ENCODE data around the gene MARK1.
"Not testable (repeated sequence)": the region's sequence is repeated elsewhere in the genome, so short reads cannot be mapped to it uniquely, and the experiment has no call there.

Gene MARK1

GRCh38 chr1:220572416-220572815 is 44.5 kb downstream of the MARK1 start:
- no peaks in the 10 kb centered on the region for H3K4me1 ChIP-seq (ENCODE audit: control insufficient read depth, insufficient read depth, low read length)
- H3K9ac ChIP-seq (ENCODE audit: low read length in 2 of 2): no peak overlapping the region
- no peaks in the 10 kb centered on the region for H3K27me3 ChIP-seq (ENCODE audit: control insufficient read depth in 1 of 2, insufficient read depth in 2 of 2, low read length in 2 of 2)
- no peak overlapping the region for H3K4me3 ChIP-seq (ENCODE audit: low read length in 2 of 2)
- H3K36me3 ChIP-seq (ENCODE audit: control insufficient read depth in 2 of 2, insufficient read depth in 2 of 2, low read length in 2 of 2): no peaks in the 10 kb centered on the region
- H3K9me3 ChIP-seq (ENCODE audit: control insufficient read depth in 2 of 2, low read length in 2 of 2): peaks cover 0 to 6% of the 10 kb centered on the region in 2 donors
- H3K27ac ChIP-seq (ENCODE audit: low read length): no peak overlapping the region

GRCh38 chr1:220573836-220574235 is 45.9 kb downstream of the MARK1 start:
- Histone ChIP-seq H3K27ac (ENCODE audit: low read length) (no peak overlapping the region), H3K4me1 (ENCODE audit: control insufficient read depth, insufficient read depth, low read length) (no peaks in the 10 kb centered on the region), H3K9ac (ENCODE audit: low read length in 2 of 2) (no peak overlapping the region), H3K4me3 (ENCODE audit: low read length in 2 of 2) (no peak overlapping the region), H3K27me3 (ENCODE audit: control insufficient read depth in 1 of 2, insufficient read depth in 2 of 2, low read length in 2 of 2) (no peaks in the 10 kb centered on the region), H3K36me3 (ENCODE audit: control insufficient read depth in 2 of 2, insufficient read depth in 2 of 2, low read length in 2 of 2) (no peaks in the 10 kb centered on the region), H3K9me3 (ENCODE audit: control insufficient read depth in 2 of 2, low read length in 2 of 2) (peaks cover 0 to 6% of the 10 kb centered on the region in 2 donors)

DNA sequence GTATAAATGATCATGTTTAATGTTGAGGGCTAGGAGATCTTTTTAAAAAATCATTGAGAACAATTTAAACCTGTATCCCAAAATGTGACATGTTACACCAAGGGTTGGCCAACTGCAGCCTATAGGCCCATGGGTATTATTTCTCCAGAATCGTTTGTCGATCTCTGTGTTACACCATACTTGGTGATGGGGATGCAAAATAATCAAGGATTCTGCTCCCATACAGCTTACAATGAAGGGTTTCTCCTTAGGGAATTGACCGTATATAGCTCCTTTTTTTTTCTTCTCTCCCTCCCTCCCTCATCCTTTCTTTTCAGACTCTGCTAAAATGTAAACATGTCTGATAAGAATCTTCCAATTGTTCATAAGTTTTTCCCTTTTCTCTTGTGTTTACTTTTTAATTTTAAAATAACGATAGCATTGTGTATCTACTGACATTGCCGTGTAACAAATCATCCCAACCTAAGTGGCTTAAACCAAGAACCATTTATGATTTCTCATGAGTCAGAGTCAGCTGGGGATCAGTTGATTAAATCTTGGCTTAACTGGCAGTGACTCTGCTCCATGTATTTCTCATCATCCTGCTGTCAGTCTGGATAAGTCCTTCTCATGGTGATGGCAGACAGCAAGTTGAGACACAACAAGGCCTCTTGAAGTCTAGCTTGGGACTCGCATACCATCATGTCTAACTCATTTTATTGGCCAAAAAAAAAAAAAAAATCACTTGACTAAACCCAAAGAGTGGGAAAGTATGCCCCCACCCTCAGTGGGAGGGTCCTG is 48.0 kb downstream of the MARK1 start:
- no peaks in the 10 kb centered on the region for H3K36me3 ChIP-seq (ENCODE audit: control insufficient read depth in 2 of 2, insufficient read depth in 2 of 2, low read length in 2 of 2)
- no peak overlapping the region for H3K9ac ChIP-seq (ENCODE audit: low read length in 2 of 2)
- no peaks in the 10 kb centered on the region for H3K27me3 ChIP-seq (ENCODE audit: control insufficient read depth in 1 of 2, insufficient read depth in 2 of 2, low read length in 2 of 2)
- no peak overlapping the region for H3K27ac ChIP-seq (ENCODE audit: low read length)
- no peaks in the 10 kb centered on the region for H3K4me1 ChIP-seq (ENCODE audit: control insufficient read depth, insufficient read depth, low read length)
- H3K4me3 ChIP-seq (ENCODE audit: low read length in 2 of 2): no peak overlapping the region
- peaks cover 0 to 6% of the 10 kb centered on the region in 2 donors for H3K9me3 ChIP-seq (ENCODE audit: control insufficient read depth in 2 of 2, low read length in 2 of 2)

- Histone ChIP-seq H3K36me3 (ENCODE audit: control insufficient read depth in 2 of 2, insufficient read depth in 2 of 2, low read length in 2 of 2) (no peaks in the 10 kb centered on the region), H3K4me1 (ENCODE audit: control insufficient read depth, insufficient read depth, low read length) (no peaks in the 10 kb centered on the region), H3K27me3 (ENCODE audit: control insufficient read depth in 1 of 2, insufficient read depth in 2 of 2, low read length in 2 of 2) (no peaks in the 10 kb centered on the region), H3K4me3 (ENCODE audit: low read length in 2 of 2) (no peak overlapping the region), H3K27ac (ENCODE audit: low read length) (no peak overlapping the region), H3K9me3 (ENCODE audit: control insufficient read depth in 2 of 2, low read length in 2 of 2) (peaks cover 0 to 6% of the 10 kb centered on the region in 2 donors), H3K9ac (ENCODE audit: low read length in 2 of 2) (no peak overlapping the region)
Observed at GRCh38 chr1:220577926-220578325, 50.0 kb downstream of the MARK1 start.

- Histone ChIP-seq H3K4me3 (ENCODE audit: low read length in 2 of 2) (no peak overlapping the region), H3K4me1 (ENCODE audit: control insufficient read depth, insufficient read depth, low read length) (no peaks in the 10 kb centered on the region), H3K27me3 (ENCODE audit: control insufficient read depth in 1 of 2, insufficient read depth in 2 of 2, low read length in 2 of 2) (no peaks in the 10 kb centered on the region), H3K27ac (ENCODE audit: low read length) (no peak overlapping the region), H3K36me3 (ENCODE audit: control insufficient read depth in 2 of 2, insufficient read depth in 2 of 2, low read length in 2 of 2) (no peaks in the 10 kb centered on the region), H3K9me3 (ENCODE audit: control insufficient read depth in 2 of 2, low read length in 2 of 2) (peaks cover 0 to 2% of the 10 kb centered on the region in 2 donors), H3K9ac (ENCODE audit: low read length in 2 of 2) (no peak overlapping the region)
Observed at GRCh38 chr1:220579317-220579716, 51.4 kb downstream of the MARK1 start.

DNA sequence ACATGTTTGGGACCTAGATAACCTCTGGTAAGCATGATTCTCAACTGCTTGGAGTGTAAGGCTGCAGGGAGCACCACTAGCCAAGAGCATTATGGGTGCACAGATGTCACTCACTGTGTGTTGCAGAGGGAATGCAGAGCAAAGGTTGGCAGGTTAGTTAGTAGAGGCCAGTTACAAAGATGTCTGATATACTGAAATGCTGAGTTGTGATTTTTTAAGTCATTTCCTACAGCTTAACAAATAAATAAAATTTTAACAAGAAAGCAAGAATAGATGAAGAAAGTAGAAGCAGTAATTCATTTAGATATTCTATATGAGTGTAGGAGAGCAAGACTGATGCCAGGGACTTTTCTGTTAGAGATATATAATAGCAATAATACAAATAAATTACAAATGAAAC is 64.8 kb downstream of the MARK1 start:
- H3K4me1 ChIP-seq (ENCODE audit: control insufficient read depth, insufficient read depth, low read length): no peaks in the 10 kb centered on the region
- H3K27ac ChIP-seq (ENCODE audit: low read length): no peak overlapping the region
- no peak overlapping the region for H3K9ac ChIP-seq (ENCODE audit: low read length in 2 of 2)
- no peaks in the 10 kb centered on the region for H3K9me3 ChIP-seq (ENCODE audit: control insufficient read depth in 2 of 2, low read length in 2 of 2)
- H3K27me3 ChIP-seq (ENCODE audit: control insufficient read depth in 1 of 2, insufficient read depth in 2 of 2, low read length in 2 of 2): no peaks in the 10 kb centered on the region
- H3K36me3 ChIP-seq (ENCODE audit: control insufficient read depth in 2 of 2, insufficient read depth in 2 of 2, low read length in 2 of 2): peaks cover 0 to 3% of the 10 kb centered on the region in 2 donors
- H3K4me3 ChIP-seq (ENCODE audit: low read length in 2 of 2): no peak overlapping the region

DNA sequence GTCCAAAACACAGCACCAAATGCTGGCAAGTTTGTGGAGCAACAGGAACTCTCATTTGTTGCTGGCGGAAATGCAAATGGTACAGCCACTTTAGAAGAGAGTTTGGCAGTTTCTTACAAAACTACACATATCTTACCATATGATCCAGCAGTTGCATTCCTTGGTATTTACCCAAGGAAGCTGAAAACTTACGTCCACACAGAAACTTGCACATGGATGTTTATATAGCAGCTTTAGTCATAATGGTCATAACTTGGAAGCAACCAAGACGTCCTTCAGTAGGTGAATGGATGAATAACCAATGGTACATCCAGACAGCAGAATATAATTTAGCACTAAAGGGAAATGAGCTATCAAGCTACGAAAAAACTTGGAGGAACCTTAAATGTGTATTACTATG is 66.4 kb downstream of the MARK1 start:
- Histone ChIP-seq H3K9ac (ENCODE audit: low read length in 2 of 2) (no peak overlapping the region), H3K9me3 (ENCODE audit: control insufficient read depth in 2 of 2, low read length in 2 of 2) (no peaks in the 10 kb centered on the region), H3K27ac (ENCODE audit: low read length) (no peak overlapping the region), H3K36me3 (ENCODE audit: control insufficient read depth in 2 of 2, insufficient read depth in 2 of 2, low read length in 2 of 2) (peaks cover 0 to 3% of the 10 kb centered on the region in 2 donors), H3K27me3 (ENCODE audit: control insufficient read depth in 1 of 2, insufficient read depth in 2 of 2, low read length in 2 of 2) (no peaks in the 10 kb centered on the region), H3K4me3 (ENCODE audit: low read length in 2 of 2) (no peak overlapping the region), H3K4me1 (ENCODE audit: control insufficient read depth, insufficient read depth, low read length) (no peaks in the 10 kb centered on the region)

- Histone ChIP-seq H3K27ac (ENCODE audit: low read length) (no peak overlapping the region), H3K36me3 (ENCODE audit: control insufficient read depth in 2 of 2, insufficient read depth in 2 of 2, low read length in 2 of 2) (no peaks in the 10 kb centered on the region), H3K4me1 (ENCODE audit: control insufficient read depth, insufficient read depth, low read length) (no peaks in the 10 kb centered on the region), H3K9me3 (ENCODE audit: control insufficient read depth in 2 of 2, low read length in 2 of 2) (no peaks in the 10 kb centered on the region), H3K4me3 (ENCODE audit: low read length in 2 of 2) (no peak overlapping the region), H3K9ac (ENCODE audit: low read length in 2 of 2) (no peak overlapping the region), H3K27me3 (ENCODE audit: control insufficient read depth in 1 of 2, insufficient read depth in 2 of 2, low read length in 2 of 2) (no peaks in the 10 kb centered on the region)
Observed at GRCh38 chr1:220595179-220595578, 67.2 kb downstream of the MARK1 start.

DNA sequence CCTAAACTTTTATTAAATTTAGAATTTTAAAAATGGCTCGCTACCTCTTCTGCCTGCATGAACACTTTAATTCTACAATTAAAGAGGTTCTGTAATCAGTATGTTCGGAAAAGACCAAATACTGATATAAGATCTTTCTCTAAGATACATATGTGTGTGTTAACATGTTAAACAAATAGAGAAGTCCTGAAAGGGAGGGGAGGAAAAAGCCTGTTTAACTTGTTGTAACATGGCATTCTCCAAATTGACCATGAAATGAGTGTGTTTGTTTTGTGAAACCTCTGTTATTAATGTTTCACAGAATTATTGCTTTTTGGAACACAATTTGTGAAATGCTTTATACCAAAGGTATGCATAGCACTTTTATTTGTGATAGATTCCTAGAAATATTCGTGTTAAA is 77.0 kb downstream of the MARK1 start:
- H3K27me3 ChIP-seq (ENCODE audit: control insufficient read depth in 1 of 2, insufficient read depth in 2 of 2, low read length in 2 of 2): no peaks in the 10 kb centered on the region

DNA sequence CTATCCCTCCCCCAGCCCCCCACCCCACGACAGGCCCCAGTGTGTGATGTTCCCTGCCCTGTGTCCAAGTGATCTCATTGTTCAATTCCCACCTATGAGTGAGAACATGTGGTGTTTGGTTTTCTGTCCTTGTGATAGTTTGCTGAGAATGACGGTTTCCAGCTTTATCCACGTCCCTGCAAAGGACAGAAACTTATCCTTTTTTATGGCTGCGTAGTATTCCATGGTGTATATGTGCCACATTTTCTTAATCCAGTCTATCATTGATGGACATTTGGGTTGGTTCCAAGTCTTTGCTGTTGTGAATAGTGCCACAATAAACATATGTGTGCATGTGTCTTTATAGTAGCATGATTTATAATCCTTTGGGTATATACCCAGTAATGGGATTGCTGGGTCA is 77.7 kb downstream of the MARK1 start:
- H3K9me3 ChIP-seq (ENCODE audit: control insufficient read depth in 2 of 2, low read length in 2 of 2); H3K27ac ChIP-seq (ENCODE audit: low read length); H3K36me3 ChIP-seq (ENCODE audit: control insufficient read depth in 2 of 2, insufficient read depth in 2 of 2, low read length in 2 of 2); H3K9ac ChIP-seq (ENCODE audit: low read length in 2 of 2); H3K27me3 ChIP-seq (ENCODE audit: control insufficient read depth in 1 of 2, insufficient read depth in 2 of 2, low read length in 2 of 2); H3K4me1 ChIP-seq (ENCODE audit: control insufficient read depth, insufficient read depth, low read length); H3K4me3 ChIP-seq (ENCODE audit: low read length in 2 of 2): not testable (repeated sequence)

More for the DNA sequence above, 77.0 kb downstream of the MARK1 start:
- H3K36me3 ChIP-seq (ENCODE audit: control insufficient read depth in 2 of 2, insufficient read depth in 2 of 2, low read length in 2 of 2): no peaks in the 10 kb centered on the region
- H3K4me1 ChIP-seq (ENCODE audit: control insufficient read depth, insufficient read depth, low read length): no peaks in the 10 kb centered on the region
- H3K27ac ChIP-seq (ENCODE audit: low read length): no peak overlapping the region
- no peak overlapping the region for H3K9ac ChIP-seq (ENCODE audit: low read length in 2 of 2)
- no peak overlapping the region for H3K4me3 ChIP-seq (ENCODE audit: low read length in 2 of 2)
- H3K9me3 ChIP-seq (ENCODE audit: control insufficient read depth in 2 of 2, low read length in 2 of 2): no peaks in the 10 kb centered on the region

- H3K36me3 ChIP-seq (ENCODE audit: control insufficient read depth in 2 of 2, insufficient read depth in 2 of 2, low read length in 2 of 2); H3K9me3 ChIP-seq (ENCODE audit: control insufficient read depth in 2 of 2, low read length in 2 of 2); H3K9ac ChIP-seq (ENCODE audit: low read length in 2 of 2); H3K4me1 ChIP-seq (ENCODE audit: control insufficient read depth, insufficient read depth, low read length); H3K4me3 ChIP-seq (ENCODE audit: low read length in 2 of 2); H3K27ac ChIP-seq (ENCODE audit: low read length); H3K27me3 ChIP-seq (ENCODE audit: control insufficient read depth in 1 of 2, insufficient read depth in 2 of 2, low read length in 2 of 2): not testable (repeated sequence)
Observed at GRCh38 chr1:220611100-220611499, 83.2 kb downstream of the MARK1 start.

Measured in stomach smooth muscle (tissue), 2 donors.